SU-DHL-6 (cell line): ENCODE results near the gene KIN.

ENCODE experiments used
- H2AFZ ChIP-seq: fragments of 200-600 bp; sonication (generic); 2 replicates; pipeline ENCODE4 v1.6.1; 2014; ENCODE audit warnings: low read depth, mild to moderate bottlenecking, moderate library complexity, mixed read lengths, antibody characterized with exemption, low read length; ENCODE audit not compliant: severe bottlenecking
- H3F3A ChIP-seq: fragments of 200-600 bp; shearing (Covaris generic); 2 replicates; pipeline ENCODE4 v1.6.0; 2016; ENCODE audit warnings: antibody characterized with exemption, mild to moderate bottlenecking; ENCODE audit not compliant: insufficient read depth
- H3K27ac ChIP-seq: fragments of 200-600 bp; sonication (generic); 2 replicates; pipeline ENCODE4 v1.5.1; 2016; ENCODE audit warnings: low read depth, mild to moderate bottlenecking, low read length, moderate library complexity, mixed read lengths
- H3K27me3 ChIP-seq: fragments of 200-600 bp; sonication (generic), shearing (Covaris generic); 2 replicates; pipeline ENCODE4 v1.6.0; 2014; ENCODE audit warnings: mild to moderate bottlenecking, low read length
- H3K36me3 ChIP-seq: fragments of 200-600 bp; sonication (generic); 2 replicates; pipeline ENCODE4 v1.6.1; 2014; ENCODE audit warnings: mild to moderate bottlenecking, low read length, mixed read lengths
- H3K4me2 ChIP-seq: fragments of 300-600, 200-600 bp; shearing (Covaris generic), sonication (generic); 2 replicates; pipeline ENCODE4 v1.6.0; 2014; ENCODE audit warnings: low read length, low read depth, mild to moderate bottlenecking; ENCODE audit not compliant: poor library complexity, severe bottlenecking
- H3K4me3 ChIP-seq: fragments of 200-600 bp; sonication (generic); 2 replicates; pipeline ENCODE4 v1.5.1; 2014; ENCODE audit warnings: antibody characterized with exemption, low read length, mild to moderate bottlenecking, mixed read lengths; ENCODE audit not compliant: insufficient read depth, poor library complexity, severe bottlenecking
- H3K79me2 ChIP-seq: fragments of 200-600 bp; sonication (generic); 2 replicates; pipeline ENCODE4 v1.6.1; 2014; ENCODE audit warnings: mild to moderate bottlenecking, low read length, moderate library complexity; ENCODE audit not compliant: insufficient read depth
- H3K9ac ChIP-seq: fragments of 200-600 bp; sonication (generic); 2 replicates; pipeline ENCODE4 v1.7.0; 2014; ENCODE audit warnings: mild to moderate bottlenecking, low read length
- H3K9me2 ChIP-seq: fragments of 200-600 bp; sonication (generic); replicated peaks from 2 replicates; pipeline ENCODE4 v1.6.1; 2014; ENCODE audit warnings: low read length; ENCODE audit not compliant: insufficient read depth
- H3K9me3 ChIP-seq: fragments of 200-600 bp; sonication (generic); 2 replicates; pipeline ENCODE4 v1.6.1; 2014; ENCODE audit warnings: low read length, mixed read lengths; ENCODE audit not compliant: insufficient read depth
- H4K20me1 ChIP-seq: fragments of 200-600 bp; sonication (generic); 2 replicates; pipeline ENCODE4 v1.6.1; 2014; ENCODE audit warnings: low read depth, mild to moderate bottlenecking, antibody characterized with exemption, low read length, moderate library complexity, mixed read lengths
- CTCF ChIP-seq: fragments of 200-600 bp; sonication (generic); IDR thresholded peaks from one replicate; pipeline ENCODE4 v1.5.1; 2017; ENCODE audit warnings: antibody characterized with exemption, mild to moderate bottlenecking, low read length, moderate library complexity; ENCODE audit not compliant: insufficient read depth, poor library complexity, severe bottlenecking
- EZH2phosphoT487 ChIP-seq: fragments of 200-600 bp; sonication (generic), shearing (Covaris generic); conservative IDR thresholded peaks from 2 replicates; pipeline ENCODE4 v1.6.1; 2018; ENCODE audit warnings: mild to moderate bottlenecking, antibody characterized with exemption, low read length, moderate library complexity, mixed read lengths

KIN gene

GRCh38 chr10:7833210-7833609 lies 45.4 kb upstream of the KIN start:
- Histone ChIP-seq H3K9me3 (no peaks in the 10 kb centered on the region), H3K36me3 (no peaks in the 10 kb centered on the region), H3F3A (no peaks in the 10 kb centered on the region), H3K79me2 (peaks cover 40% of the 10 kb centered on the region), H3K4me2 (no peak overlapping the region), H2AFZ (no peak overlapping the region), H4K20me1 (no peaks in the 10 kb centered on the region), H3K9ac (no peak overlapping the region), H3K9me2 (no peaks in the 10 kb centered on the region), H3K27me3 (no peaks in the 10 kb centered on the region), H3K4me3 (no peak overlapping the region), H3K27ac (no peak overlapping the region)
- TF ChIP-seq CTCF (no peak), EZH2phosphoT487 (no peak)

DNA sequence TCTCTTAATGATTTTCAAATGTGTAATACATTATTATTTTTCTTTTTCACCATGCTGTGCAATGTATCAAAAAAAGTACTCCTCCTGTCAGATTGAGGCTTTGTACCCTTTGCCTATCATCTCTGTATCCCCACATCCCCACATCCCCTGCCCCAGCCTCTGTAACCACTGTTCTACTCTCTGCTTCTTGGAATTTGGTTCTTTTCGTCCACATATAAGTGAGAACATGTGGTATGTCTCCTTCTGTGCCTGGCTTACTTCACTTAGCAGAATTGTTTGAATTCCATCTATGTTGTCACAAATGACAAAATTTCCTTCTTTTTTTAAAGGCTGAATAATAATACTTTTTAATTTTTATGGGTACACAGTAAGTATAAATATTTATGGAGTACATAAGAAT lies 44.3 kb upstream of the KIN start:
- TF ChIP-seq EZH2phosphoT487: no peak
- TF ChIP-seq CTCF: no peak
- H2AFZ ChIP-seq: no peak overlapping the region
- H3K9me2 ChIP-seq: no peaks in the 10 kb centered on the region
- no peak overlapping the region for H3K27ac ChIP-seq
- peaks cover 40% of the 10 kb centered on the region for H3K79me2 ChIP-seq
- H3K27me3 ChIP-seq: no peaks in the 10 kb centered on the region
- no peaks in the 10 kb centered on the region for H3K9me3 ChIP-seq
- H3K4me2 ChIP-seq: no peak overlapping the region
- H4K20me1 ChIP-seq: no peaks in the 10 kb centered on the region
- H3K9ac ChIP-seq: no peak overlapping the region
- H3K36me3 ChIP-seq: no peaks in the 10 kb centered on the region
- H3K4me3 ChIP-seq: no peak overlapping the region
- H3F3A ChIP-seq: no peaks in the 10 kb centered on the region

DNA sequence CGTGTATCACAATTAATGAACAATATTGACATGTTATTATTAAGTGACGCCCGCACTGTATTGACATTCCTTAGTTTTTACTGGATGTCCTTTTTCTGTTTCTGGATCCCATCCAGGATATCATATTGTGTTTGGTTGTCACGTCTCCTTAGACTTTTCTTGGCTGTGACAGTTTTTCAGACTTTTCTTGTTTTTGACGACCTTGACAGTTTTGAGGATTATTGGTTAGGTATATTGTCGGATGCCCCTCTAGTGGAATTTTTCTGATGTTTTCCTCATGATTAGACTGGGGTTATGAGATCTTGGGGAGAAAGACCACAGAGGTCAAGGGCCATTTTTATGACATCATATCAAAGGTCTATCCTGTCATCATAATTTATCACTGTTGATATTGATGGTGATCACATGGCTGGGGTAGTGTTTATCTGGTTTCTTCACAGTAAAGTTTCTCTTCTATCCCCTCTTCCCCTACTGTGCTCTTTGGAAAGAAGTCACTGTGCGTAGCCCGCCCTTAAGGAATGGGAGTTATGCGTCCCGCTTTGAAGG lies 41.6 kb upstream of the KIN start:
- Histone ChIP-seq H3K9ac (no peak overlapping the region), H2AFZ (no peak overlapping the region), H3K9me2 (no peaks in the 10 kb centered on the region), H3K79me2 (peaks cover 21% of the 10 kb centered on the region), H3K4me3 (no peak overlapping the region), H3K4me2 (no peak overlapping the region), H3K27me3 (no peaks in the 10 kb centered on the region), H3K36me3 (peaks cover 5% of the 10 kb centered on the region; the same call in 1 of the 2 replicates), H3K27ac (no peak overlapping the region), H3F3A (no peaks in the 10 kb centered on the region), H3K9me3 (no peaks in the 10 kb centered on the region), H4K20me1 (no peaks in the 10 kb centered on the region)
- TF ChIP-seq EZH2phosphoT487 (no peak), CTCF (no peak)
